ENCODE results near the gene ZNF324.

- TF ChIP-seq CTCF (IDR thresholded peaks at IDR 0.05; ENCODE audit: low read length) (no peak), EZH2 (IDR thresholded peaks at IDR 0.05; ENCODE audit: borderline replicate concordance, low read length) (no peak)
Observed at GRCh38 chr19:58455306-58455705, 11.6 kb upstream of the ZNF324 start.

Measured in OCI-LY1 (cell line).